ENCODE measurements around the gene CATSPERB. TPM values are rescaled to one million over a fixed set of nuclear protein-coding genes. Genes with fewer than 3 reads are reported as not detected.
"Not testable (repeated sequence)": the region's sequence is repeated elsewhere in the genome, so short reads cannot be mapped to it uniquely, and the experiment has no call there.

Gene CATSPERB
- total and polyA plus RNA-seq, 2 donors (not counting 3 experiments of a cell fraction or from before 2014, with no cell fraction given) = not detected

DNA sequence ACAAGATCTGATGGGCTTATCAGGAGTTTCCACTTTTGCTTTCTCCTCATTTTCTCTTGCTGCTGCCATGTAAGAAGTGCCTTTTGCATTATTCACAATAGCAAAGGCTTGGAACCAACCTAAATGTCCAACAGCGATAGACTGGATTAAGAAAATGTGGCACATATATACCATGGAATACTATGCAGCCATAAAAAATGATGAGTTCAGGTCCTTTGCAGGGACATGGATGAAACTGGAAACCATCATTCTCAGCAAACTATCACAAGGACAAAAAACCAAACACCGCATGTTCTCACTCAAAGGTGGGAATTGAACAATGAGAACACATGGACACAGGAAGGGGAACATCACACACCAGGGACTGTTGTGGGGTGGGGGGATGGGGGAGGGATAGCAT is 137.9 kb downstream of the CATSPERB start:
- DNase-seq (ENCODE audit: low read depth, low spot score); H3K27ac ChIP-seq (ENCODE audit: insufficient read depth, low read depth, low read length); H3K9me3 ChIP-seq (replicated peaks; ENCODE audit: control insufficient read depth, insufficient read depth, low read length); H3K79me2 ChIP-seq (ENCODE audit: control insufficient read depth, insufficient read depth, low read length); POLR2A ChIA-PET; H2AFZ ChIP-seq (ENCODE audit: low read depth, low read length); H3K4me2 ChIP-seq (ENCODE audit: insufficient read depth, low read length); intact Hi-C loops (cut with micrococcal nuclease); H3K9ac ChIP-seq (replicated peaks; ENCODE audit: extremely low read depth, insufficient read depth, low read length); H3K4me3 ChIP-seq (replicated peaks in 1 of 3; ENCODE audit: insufficient read depth in 1 of 3, low read depth in 1 of 3, low read length in 3 of 3); H3K4me1 ChIP-seq (ENCODE audit: control insufficient read depth, extremely low read depth, insufficient read depth, low read length); CTCF ChIA-PET; H3K9me1 ChIP-seq (replicated peaks; ENCODE audit: control insufficient read depth, extremely low read depth, insufficient read depth, low read length); H3K36me3 ChIP-seq (ENCODE audit: control insufficient read depth in 2 of 2, extremely low read depth in 1 of 2, insufficient read depth in 2 of 2, low read length in 2 of 2); BruUV-seq (replicated peaks); dilution Hi-C loops (cut with MboI; ENCODE audit: extremely low pct_ligation_motif_present, low sequenced_read_pairs); H3K27me3 ChIP-seq (ENCODE audit: control insufficient read depth in 2 of 2, insufficient read depth in 2 of 2, low read length in 2 of 2); FAIRE-seq; H4K20me1 ChIP-seq (replicated peaks; ENCODE audit: control insufficient read depth, extremely low read depth, insufficient read depth, low read length): not testable (repeated sequence)

DNA sequence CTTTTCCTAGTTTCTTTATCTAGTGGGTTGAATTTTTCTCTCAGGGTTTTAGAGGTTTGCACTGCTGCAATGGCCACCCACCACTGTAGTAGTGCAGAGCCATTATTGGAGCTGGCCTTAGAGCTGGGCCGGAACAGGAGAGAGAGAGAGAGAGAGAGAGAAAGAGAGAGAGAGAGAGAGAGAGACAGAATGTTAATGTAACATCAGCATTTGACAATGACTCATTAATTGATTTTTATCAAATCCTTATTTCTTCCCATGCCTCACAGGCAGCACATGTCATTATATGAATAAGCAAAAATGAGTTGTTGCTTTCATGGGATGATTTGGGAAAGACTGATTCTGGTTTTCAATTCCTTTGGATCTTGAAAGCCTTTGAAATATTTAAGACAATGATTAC is 145.5 kb downstream of the CATSPERB start:
- Histone ChIP-seq H3K27me3 (ENCODE audit: control insufficient read depth in 2 of 2, insufficient read depth in 2 of 2, low read length in 2 of 2) (peaks cover 0 to 3% of the 10 kb centered on the region in 2 experiments), H3K9me1 (replicated peaks; ENCODE audit: control insufficient read depth, extremely low read depth, insufficient read depth, low read length) (no peaks in the 10 kb centered on the region), H3K4me1 (ENCODE audit: control insufficient read depth, extremely low read depth, insufficient read depth, low read length) (no peaks in the 10 kb centered on the region), H2AFZ (ENCODE audit: low read depth, low read length) (no peak overlapping the region), H3K36me3 (ENCODE audit: control insufficient read depth in 2 of 2, extremely low read depth in 1 of 2, insufficient read depth in 2 of 2, low read length in 2 of 2) (no peaks in the 10 kb centered on the region), H3K4me2 (ENCODE audit: insufficient read depth, low read length) (no peak overlapping the region), H3K79me2 (ENCODE audit: control insufficient read depth, insufficient read depth, low read length) (no peaks in the 10 kb centered on the region), H3K4me3 (replicated peaks in 1 of 3; ENCODE audit: insufficient read depth in 1 of 3, low read depth in 1 of 3, low read length in 3 of 3) (no peak overlapping the region), H4K20me1 (replicated peaks; ENCODE audit: control insufficient read depth, extremely low read depth, insufficient read depth, low read length) (no peaks in the 10 kb centered on the region), H3K9me3 (replicated peaks; ENCODE audit: control insufficient read depth, insufficient read depth, low read length) (no peaks in the 10 kb centered on the region), H3K27ac (ENCODE audit: insufficient read depth, low read depth, low read length) (no peak overlapping the region), H3K9ac (replicated peaks; ENCODE audit: extremely low read depth, insufficient read depth, low read length) (no peak overlapping the region)
- no TSS peak for BruUV-seq (replicated peaks)
- CTCF ChIA-PET = no interaction called here
- no peak for DNase-seq (ENCODE audit: low read depth, low spot score)
- dilution Hi-C loops (cut with MboI; ENCODE audit: extremely low pct_ligation_motif_present, low sequenced_read_pairs) (no loop called here), intact Hi-C loops (cut with micrococcal nuclease) (no loop called here)
- no peak for TF ChIP-seq GATA2 (IDR thresholded peaks at IDR 0.05; ENCODE audit: insufficient read depth, insufficient read length, low read depth, low read length)
- no peak for TF ChIP-seq JUN (IDR thresholded peaks at IDR 0.05; ENCODE audit: borderline replicate concordance, insufficient read depth, insufficient read length, low read depth)
- TF ChIP-seq POLR2A (IDR thresholded peaks at IDR 0.05; ENCODE audit: low read depth, low read length) = no peak
- TF ChIP-seq POLR2AphosphoS5 (IDR thresholded peaks at IDR 0.05; ENCODE audit: insufficient read depth, low read depth, low read length) = no peak
- TF ChIP-seq MYC (IDR thresholded peaks at IDR 0.05; ENCODE audit: low read depth, low read length) = no peak
- TF ChIP-seq FOS (IDR thresholded peaks at IDR 0.05; ENCODE audit: borderline replicate concordance, insufficient read depth, low read length) = no peak
- no peak for TF ChIP-seq MAX (IDR thresholded peaks at IDR 0.05; ENCODE audit: insufficient read depth, insufficient read length)
- no peak for TF ChIP-seq EZH2 (IDR thresholded peaks at IDR 0.05; ENCODE audit: borderline replicate concordance, low read depth, low read length, severe bottlenecking)
- no peak for TF ChIP-seq CTCF (IDR thresholded peaks at IDR 0.05; ENCODE audit: extremely low read depth in 1 of 2, insufficient read depth in 1 of 2, low read depth in 1 of 2, low read length in 2 of 2)
- POLR2A ChIA-PET = interaction anchor here (0.5 kb wide), 1 partner anchor 63 kb away, joined by 3 read pairs; no protein-coding TSS in a partner anchor
- FAIRE-seq = no peak

Data from endothelial cell of umbilical vein (primary cell).